Fibroblast of skin of left quadriceps (primary cell): ENCODE measurements around the gene CNTNAP2.
"Not testable (repeated sequence)": the region's sequence is repeated elsewhere in the genome, so short reads cannot be mapped to it uniquely, and the experiment has no call there.

Experiments used
- DNase-seq, 2 experiments: peaks; one replicate each; pipeline ENCODE4 v3.0.0-alpha.2; 2013; ENCODE audit warnings: low read depth in 2 of 2

CNTNAP2 gene

GRCh38 chr7:146878901-146879300, 762.3 kb downstream of the CNTNAP2 start:
- no peak for DNase-seq

GRCh38 chr7:146885231-146885630, 768.6 kb downstream of the CNTNAP2 start:
- DNase-seq, result no peak

- no peak for DNase-seq
Measured at GRCh38 chr7:146889806-146890555, 773.4 kb downstream of the CNTNAP2 start.

GRCh38 chr7:146892151-146892550, 775.5 kb downstream of the CNTNAP2 start:
- no peak for DNase-seq

- DNase-seq, result no peak
Measured at GRCh38 chr7:146894927-146895326, 778.3 kb downstream of the CNTNAP2 start.

- DNase-seq, result no peak
Measured at GRCh38 chr7:146902266-146902665, 785.7 kb downstream of the CNTNAP2 start.

GRCh38 chr7:146902728-146903127, 786.1 kb downstream of the CNTNAP2 start:
- DNase-seq, result no peak

- DNase-seq, result not testable (repeated sequence)
Measured at GRCh38 chr7:146905746-146906145, 789.1 kb downstream of the CNTNAP2 start.

- DNase-seq, result peak; percentile 15
Measured at GRCh38 chr7:146922782-146923181, 806.2 kb downstream of the CNTNAP2 start.

- no peak for DNase-seq
Measured at GRCh38 chr7:146926841-146927240, 810.2 kb downstream of the CNTNAP2 start.

GRCh38 chr7:146937836-146938235, 821.2 kb downstream of the CNTNAP2 start:
- DNase-seq, result no peak

- no peak for DNase-seq
Measured at GRCh38 chr7:146943483-146943882, 826.9 kb downstream of the CNTNAP2 start.

- no peak for DNase-seq
Measured at GRCh38 chr7:146948703-146949102, 832.1 kb downstream of the CNTNAP2 start.

GRCh38 chr7:146956321-146956720, 839.7 kb downstream of the CNTNAP2 start:
- DNase-seq, result no peak

GRCh38 chr7:146956853-146957252, 840.3 kb downstream of the CNTNAP2 start:
- no peak for DNase-seq

GRCh38 chr7:146960773-146961391, 844.3 kb downstream of the CNTNAP2 start:
- DNase-seq, result no peak

- DNase-seq, result peak; percentile 89 to 91
Measured at GRCh38 chr7:146961617-146962016, 845.0 kb downstream of the CNTNAP2 start.

- DNase-seq, result no peak
Measured at GRCh38 chr7:146966274-146966673, 849.7 kb downstream of the CNTNAP2 start.

GRCh38 chr7:146982482-146982881, 865.9 kb downstream of the CNTNAP2 start:
- no peak for DNase-seq

- DNase-seq, result no peak
Measured at GRCh38 chr7:146991596-146991995, 875.0 kb downstream of the CNTNAP2 start.

- no peak for DNase-seq
Measured at GRCh38 chr7:146993764-146994163, 877.2 kb downstream of the CNTNAP2 start.

GRCh38 chr7:147008530-147008929, 891.9 kb downstream of the CNTNAP2 start:
- no peak for DNase-seq

- DNase-seq, result no peak
Measured at GRCh38 chr7:147012666-147013065, 896.1 kb downstream of the CNTNAP2 start.
